HepG2 (cell line): Measurements from ENCODE around the gene RASA2. TPM values are rescaled to one million over a fixed set of nuclear protein-coding genes. Genes with fewer than 3 reads are reported as not detected.

ENCODE experiments used
- ATAC-seq: fragments of 200-7000 bp; cut with Tn5 transposase; 3 replicates; pipeline ENCODE4 v1.9.1; 2020; ENCODE audit warnings: mild to moderate bottlenecking, moderate library complexity
- BruUV-seq: library from RNA; stranded (reverse); fragments of 400-500 nt; replicated peaks from 2 replicates; lab custom pipeline; 2021; lab: Mats Ljungman, UMichigan
- CTCF ChIA-PET: fragments of 300-600 bp; formaldehyde crosslinking; extraction: SDS; loops from one replicate; lab custom pipeline; 2021; ENCODE audit warnings: low total read pairs, inconsistent platforms, low intra/inter-chr PET ratio; lab: Yijun Ruan, JAX
- POLR2A ChIA-PET: fragments of 350-600 bp; sonication (Branson Sonifier 250); formaldehyde crosslinking; loops from one replicate; lab custom pipeline; 2020; ENCODE audit warnings: antibody characterized with exemption, inconsistent platforms; lab: Yijun Ruan, JAX
- DNase-seq: peaks from one replicate; pipeline ENCODE4 v3.0.0-alpha.2; 2015; ENCODE audit warnings: low spot score
- FAIRE-seq: peaks from 3 replicates; lab custom pipeline; 2011; peaks lifted over from hg19 to GRCh38; lab: Jason Lieb, UNC
- H2AFZ ChIP-seq: one replicate; pipeline ENCODE4 v1.6.1; 2011; ENCODE audit warnings: low read length, inconsistent platforms
- H3K27ac ChIP-seq: fragments of 300-600 bp; 3 replicates; pipeline ENCODE4 v1.8.0; 2011; ENCODE audit warnings: mixed run types, mild to moderate bottlenecking, mixed read lengths, low read length, inconsistent platforms; ENCODE audit not compliant: insufficient read depth; ENCODE audit errors: extremely low read length
- H3K27me3 ChIP-seq, 2 experiments: fragments of 200-600 bp in 1 of 2; 2 replicates in 1 of 2; 3 replicates in 1 of 2; pipeline versions ENCODE4 v1.6.0 to v1.8.0; 2011; ENCODE audit warnings: low read length in 2 of 2, mild to moderate bottlenecking in 2 of 2, moderate library complexity in 2 of 2, inconsistent platforms in 1 of 2; ENCODE audit not compliant: insufficient read depth in 2 of 2, control insufficient read depth in 1 of 2
- H3K36me3 ChIP-seq, 2 experiments: fragments of 200-600 bp in 1 of 2; replicated peaks in 1 of 2; 2 replicates in 1 of 2; 3 replicates in 1 of 2; pipeline versions ENCODE4 v1.5.1 to v1.8.0; 2011; ENCODE audit warnings: low read length in 2 of 2, inconsistent platforms in 1 of 2; ENCODE audit not compliant: insufficient read depth in 2 of 2, control insufficient read depth in 1 of 2
- H3K4me1 ChIP-seq: 2 replicates; pipeline ENCODE4 v1.5.1; 2012; ENCODE audit warnings: low read length, inconsistent platforms; ENCODE audit not compliant: insufficient read depth
- H3K4me2 ChIP-seq: 2 replicates; pipeline ENCODE4 v1.6.0; 2011; ENCODE audit warnings: low read depth, low read length, inconsistent platforms
- H3K4me3 ChIP-seq, 3 experiments: fragments of 200-600 bp in 1 of 3; sonication (generic), shearing (Covaris generic) in 1 of 3; replicated peaks in 1 of 3; 2 replicates each; pipeline ENCODE4 v1.5.1; 2011 to 2016; ENCODE audit warnings: low read length in 3 of 3, inconsistent platforms in 2 of 3, low read depth in 2 of 3, mild to moderate bottlenecking in 2 of 3, control low read depth in 1 of 3, mixed read lengths in 1 of 3; ENCODE audit not compliant: insufficient read depth in 1 of 3
- H3K79me2 ChIP-seq: one replicate; pipeline ENCODE4 v1.6.1; 2011; ENCODE audit warnings: low read length, inconsistent platforms; ENCODE audit not compliant: insufficient read depth
- H3K9ac ChIP-seq: 2 replicates; pipeline ENCODE4 v1.6.0; 2011; ENCODE audit warnings: mild to moderate bottlenecking, low read depth, low read length, inconsistent platforms; ENCODE audit not compliant: insufficient read depth
- H3K9me3 ChIP-seq: 2 replicates; pipeline ENCODE4 v1.5.1; 2012; ENCODE audit warnings: mild to moderate bottlenecking, low read length
- H4K20me1 ChIP-seq: 2 replicates; pipeline ENCODE4 v1.6.0; 2011; ENCODE audit warnings: inconsistent platforms, mild to moderate bottlenecking, low read length, moderate library complexity; ENCODE audit not compliant: insufficient read depth
- HOXD1 ChIP-seq: sonication (generic); formaldehyde crosslinking; IDR thresholded peaks from 2 replicates; pipeline ENCODE4 v1.5.0; 2020; ENCODE audit warnings: missing genetic modification reagents
- KLF16 ChIP-seq, 2 experiments: sonication (generic) in 1 of 2; formaldehyde crosslinking in 1 of 2; IDR thresholded peaks; 2 replicates each; pipeline versions ENCODE4 v1.6.1 to v1.8.0; 2016 to 2023; ENCODE audit warnings: missing genetic modification reagents in 2 of 2, missing compliant biosample characterization in 1 of 2
- MBNL3 ChIP-seq: fragments of 250-450 bp; sonication (Bioruptor Pico); conservative IDR thresholded peaks from 2 replicates; pipeline ENCODE4 v1.8.0; 2022; ENCODE audit warnings: mild to moderate bottlenecking, inconsistent platforms
- POLR2A ChIP-seq, 2 experiments: IDR thresholded peaks; 2 replicates each; pipeline ENCODE4 v1.6.1; 2011; ENCODE audit warnings: low read depth in 2 of 2, low read length in 2 of 2, mild to moderate bottlenecking in 1 of 2, moderate library complexity in 1 of 2; ENCODE audit not compliant: insufficient read depth in 1 of 2
- YEATS4 ChIP-seq: sonication (generic); formaldehyde crosslinking; IDR thresholded peaks from 2 replicates; pipeline ENCODE4 v1.4.0; 2020; ENCODE audit warnings: missing genetic modification reagents, borderline replicate concordance
- ZBTB46 ChIP-seq: sonication (generic); formaldehyde crosslinking; IDR thresholded peaks from 2 replicates; pipeline ENCODE4 v1.4.0; 2020; ENCODE audit warnings: mild to moderate bottlenecking, missing genetic modification reagents, borderline replicate concordance
- ZNF75D ChIP-seq: sonication (generic); formaldehyde crosslinking; IDR thresholded peaks from 2 replicates; pipeline ENCODE4 v1.8.1; 2023; ENCODE audit warnings: missing genetic modification reagents, mild to moderate bottlenecking, borderline replicate concordance
- ZZZ3 ChIP-seq: sonication (generic); formaldehyde crosslinking; IDR thresholded peaks from 2 replicates; pipeline ENCODE4 v1.4.0; 2020; ENCODE audit warnings: missing genetic modification reagents, mild to moderate bottlenecking, borderline replicate concordance
- WGBS: methylation state at CpG from one replicate; pipeline ENCODE4 v1.1.6; 2017; ENCODE audit warnings: low lambda C conversion rate; 5-methylcytosine and 5-hydroxymethylcytosine counted together
- in situ Hi-C: cut with HindIII; loops from 2 replicates; pipeline ENCODE4 v1.10.0; 2017; ENCODE audit warnings: low pct_unique_long_range_greater_than_20kb; ENCODE audit not compliant: extremely low pct_ligation_motif_present
- intact Hi-C: fragments of 100-400 bp; cut with micrococcal nuclease; formaldehyde crosslinking; loops from one replicate; pipeline ENCODE4 v1.10.0; 2022; ENCODE audit not compliant: unreplicated experiment
- polyA plus RNA-seq, 8 experiments: library from polyadenylated mRNA; depleted of rRNA in 3 of 8; stranded (reverse) in 7 of 8; unstranded in 1 of 8; fragments of >200 nt; fragmentation: Illumina TruSeq in 4 of 8; extraction: Trizol in 4 of 8; gene quantifications; 2 replicates each; pipeline versions ENCODE4 v1.2.1 to v1.2.3, GENCODE V29; 2011 to 2016; ENCODE audit warnings: low read depth in 4 of 8, missing spikeins in 1 of 8, mixed read lengths in 1 of 8; ENCODE audit not compliant: insufficient read depth in 1 of 8
- total RNA-seq, 5 experiments: library from RNA; depleted of rRNA; stranded (reverse); fragments of >200 nt; fragmentation: Illumina TruSeq; extraction: Trizol; gene quantifications; 2 replicates each; pipeline ENCODE4 v1.2.3, GENCODE V29; 2016; ENCODE audit warnings: low read depth in 1 of 5

The RASA2 gene
- total and polyA plus RNA-seq, 2 of the 13 experiments (the other 11 are each of a cell fraction or from before 2014, with no cell fraction given) = 5.4 to 8.5 TPM

GRCh38 chr3:141499965-141500364 lies 13.1 kb downstream of the RASA2 start:
- no peak overlapping the region for H3K27ac ChIP-seq
- FAIRE-seq (no peak), DNase-seq (no peak), ATAC-seq (no peak)
- no peak overlapping the region for H2AFZ ChIP-seq
- ChIA-PET POLR2A (no interaction called here), CTCF (no interaction called here)
- no peaks in the 10 kb centered on the region for H3K36me3 ChIP-seq
- no peak for TF ChIP-seq KLF16 (CRISPR knock-in tag; IDR thresholded peaks at IDR 0.05)
- TF ChIP-seq ZNF75D (CRISPR knock-in tag) = no peak
- no peak for TF ChIP-seq MBNL3 (CRISPR knock-in tag)
- TF ChIP-seq YEATS4 (CRISPR knock-in tag) = no peak
- no peak for TF ChIP-seq ZBTB46
- TF ChIP-seq POLR2A (IDR thresholded peaks at IDR 0.05; ENCODE audit: insufficient read depth in 1 of 2, low read depth in 2 of 2, low read length in 2 of 2) = no peak
- TF ChIP-seq HOXD1 (CRISPR knock-in tag) = no peak
- no peak overlapping the region for H3K4me3 ChIP-seq
- in situ Hi-C loops (no loop called here), intact Hi-C loops (no loop called here)
- no peaks in the 10 kb centered on the region for H3K27me3 ChIP-seq
- no peaks in the 10 kb centered on the region for H3K9me3 ChIP-seq
- peaks cover 39% of the 10 kb centered on the region for H3K4me1 ChIP-seq
- BruUV-seq = no TSS peak
- no peak overlapping the region for H3K9ac ChIP-seq
- H4K20me1 ChIP-seq = no peaks in the 10 kb centered on the region; the same call in 1 of the 2 replicates
- H3K4me2 ChIP-seq = no peak overlapping the region
- H3K79me2 ChIP-seq = peaks cover 69% of the 10 kb centered on the region

GRCh38 chr3:141500397-141500796 lies 13.6 kb downstream of the RASA2 start:
- 97% methylated on average over 1 of the region's 1 CpG for WGBS
- ChIA-PET POLR2A (no interaction called here), CTCF (no interaction called here)
- ATAC-seq = no peak
- Histone ChIP-seq H4K20me1 (no peaks in the 10 kb centered on the region; the same call in 1 of the 2 replicates), H3K79me2 (peaks cover 67% of the 10 kb centered on the region), H3K36me3 (no peaks in the 10 kb centered on the region), H3K4me2 (no peak overlapping the region), H3K4me1 (peaks cover 42% of the 10 kb centered on the region), H3K27ac (no peak overlapping the region), H3K27me3 (no peaks in the 10 kb centered on the region), H3K9me3 (no peaks in the 10 kb centered on the region), H2AFZ (no peak overlapping the region), H3K4me3 (no peak overlapping the region), H3K9ac (no peak overlapping the region)
- BruUV-seq = no TSS peak
- intact Hi-C loops = no loop called here
- FAIRE-seq = no peak
- in situ Hi-C loops = no loop called here
- DNase-seq = no peak
- no peak for TF ChIP-seq ZZZ3 (CRISPR knock-in tag)
